Measurements from ENCODE around the gene GCAT. TPM values are rescaled to one million over a fixed set of nuclear protein-coding genes. Genes with fewer than 3 reads are reported as not detected.

GCAT gene
- total and polyA plus RNA-seq, 2 of the 13 experiments (the other 11 are each of a cell fraction or from before 2014, with no cell fraction given) = 28.0 to 50.3 TPM

GRCh38 chr22:37803195-37803638, 4.5 kb upstream of the GCAT start (continued):
- TF ChIP-seq DNMT1 (CRISPR knock-in tag; IDR thresholded peaks at IDR 0.05) (no peak), GLI4 (CRISPR knock-in tag; IDR thresholded peaks at IDR 0.05; ENCODE audit: borderline replicate concordance) (no peak), SIN3B (IDR thresholded peaks at IDR 0.05; ENCODE audit: low read length) (no peak), TP53 (CRISPR knock-in tag; conservative IDR thresholded peaks at IDR 0.05) (no peak), CEBPB (IDR thresholded peaks at IDR 0.05; ENCODE audit: borderline replicate concordance, low read depth, low read length) (no peak; the same call in 1 of the 2 replicates), KLF9 (CRISPR knock-in tag; IDR thresholded peaks at IDR 0.05; ENCODE audit: low read depth) (no peak), CEBPZ (IDR thresholded peaks at IDR 0.05; ENCODE audit: low read length) (no peak), MED13 (CRISPR knock-in tag; IDR thresholded peaks at IDR 0.05) (no peak), GFI1 (CRISPR knock-in tag; IDR thresholded peaks at IDR 0.05; ENCODE audit: borderline replicate concordance) (0 out of 2 replicates have a peak, but pooled peaks have one; percentile 3), SAP130 (CRISPR knock-in tag; IDR thresholded peaks at IDR 0.05; ENCODE audit: low read depth) (0 out of 2 replicates have a peak, but pooled peaks have one; percentile 26), NFE2L2 (IDR thresholded peaks at IDR 0.05; ENCODE audit: low read length) (no peak), SMC3 (IDR thresholded peaks at IDR 0.05; ENCODE audit: low read length) (no peak), ZNF660 (CRISPR knock-in tag; IDR thresholded peaks at IDR 0.05; ENCODE audit: borderline replicate concordance, low read depth) (no peak)
